Measurements from ENCODE around the gene GDF7. TPM values are rescaled to one million over a fixed set of nuclear protein-coding genes. Genes with fewer than 3 reads are reported as not detected.

The GDF7 gene
- polyA plus RNA-seq, 1 donor (not counting 4 experiments of a cell fraction or from before 2014, with no cell fraction given) = not detected

DNA sequence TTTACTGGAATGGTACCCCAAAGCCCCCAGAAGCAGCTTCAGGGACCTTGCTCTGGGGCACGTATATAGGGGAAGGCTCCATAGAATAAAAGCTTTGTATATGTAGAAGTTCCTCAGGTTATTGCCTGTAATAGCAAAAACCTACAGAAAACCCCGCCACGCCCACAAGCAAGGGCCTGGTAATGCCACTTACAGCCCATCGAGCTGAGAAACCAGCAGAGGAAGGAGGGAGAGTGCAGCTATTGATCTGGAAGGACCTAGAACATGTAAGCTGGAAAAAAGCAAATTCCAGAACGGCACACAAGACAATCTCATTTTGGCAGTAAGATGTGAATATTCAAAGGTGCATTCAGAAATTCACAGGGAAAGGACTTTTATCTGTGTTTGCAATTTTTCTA lies 31.8 kb upstream of the GDF7 start:
- FAIRE-seq (no peak), DNase-seq (ENCODE audit: low read depth, low spot score) (no peak)
- Histone ChIP-seq H3K9me1 (ENCODE audit: control insufficient read depth, extremely low read depth, insufficient read depth, low read length) (no peaks in the 10 kb centered on the region), H4K20me1 (ENCODE audit: control insufficient read depth, extremely low read depth, insufficient read depth, low read length) (peaks cover 3% of the 10 kb centered on the region), H3K36me3 (ENCODE audit: control insufficient read depth in 2 of 2, extremely low read depth in 1 of 2, insufficient read depth in 2 of 2, low read length in 2 of 2) (peaks cover 5 to 26% of the 10 kb centered on the region in 2 experiments), H3K9ac (ENCODE audit: control insufficient read depth, extremely low read depth, insufficient read depth, low read length) (no peak overlapping the region), H3K4me2 (ENCODE audit: control insufficient read depth, extremely low read depth, insufficient read depth, low read depth, low read length) (no peak overlapping the region), H3K27ac (ENCODE audit: control insufficient read depth, insufficient read depth, low read length) (no peak overlapping the region), H2AFZ (ENCODE audit: control insufficient read depth, low read length) (no peak overlapping the region), H3K9me3 (ENCODE audit: control insufficient read depth, low read depth, low read length) (no peaks in the 10 kb centered on the region), H3K79me2 (ENCODE audit: control insufficient read depth, insufficient read depth, low read length) (no peaks in the 10 kb centered on the region), H3K27me3 (ENCODE audit: control insufficient read depth, extremely low read depth, insufficient read depth, low read length) (no peaks in the 10 kb centered on the region), H3K4me1 (ENCODE audit: control insufficient read depth, extremely low read depth, insufficient read depth, low read length) (peaks cover 21% of the 10 kb centered on the region), H3K4me3 (ENCODE audit: control insufficient read depth in 2 of 3, extremely low read depth in 1 of 3, insufficient read depth in 2 of 3, low read depth in 1 of 3, low read length in 3 of 3) (no peak overlapping the region)
- dilution Hi-C loops (cut with MboI; ENCODE audit: extremely low pct_ligation_motif_present, low sequenced_read_pairs) = no loop called here
- no peak for TF ChIP-seq EZH2 (IDR thresholded peaks at IDR 0.05; ENCODE audit: low read length)
- TF ChIP-seq, protein P1, sequence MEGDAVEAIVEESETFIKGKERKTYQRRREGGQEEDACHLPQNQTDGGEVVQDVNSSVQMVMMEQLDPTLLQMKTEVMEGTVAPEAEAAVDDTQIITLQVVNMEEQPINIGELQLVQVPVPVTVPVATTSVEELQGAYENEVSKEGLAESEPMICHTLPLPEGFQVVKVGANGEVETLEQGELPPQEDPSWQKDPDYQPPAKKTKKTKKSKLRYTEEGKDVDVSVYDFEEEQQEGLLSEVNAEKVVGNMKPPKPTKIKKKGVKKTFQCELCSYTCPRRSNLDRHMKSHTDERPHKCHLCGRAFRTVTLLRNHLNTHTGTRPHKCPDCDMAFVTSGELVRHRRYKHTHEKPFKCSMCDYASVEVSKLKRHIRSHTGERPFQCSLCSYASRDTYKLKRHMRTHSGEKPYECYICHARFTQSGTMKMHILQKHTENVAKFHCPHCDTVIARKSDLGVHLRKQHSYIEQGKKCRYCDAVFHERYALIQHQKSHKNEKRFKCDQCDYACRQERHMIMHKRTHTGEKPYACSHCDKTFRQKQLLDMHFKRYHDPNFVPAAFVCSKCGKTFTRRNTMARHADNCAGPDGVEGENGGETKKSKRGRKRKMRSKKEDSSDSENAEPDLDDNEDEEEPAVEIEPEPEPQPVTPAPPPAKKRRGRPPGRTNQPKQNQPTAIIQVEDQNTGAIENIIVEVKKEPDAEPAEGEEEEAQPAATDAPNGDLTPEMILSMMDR (optimal IDR thresholded peaks at IDR 0.05 in 1 of 3, IDR thresholded peaks at IDR 0.05 in 1 of 3, conservative IDR thresholded peaks at IDR 0.05 in 1 of 3; ENCODE audit: extremely low read depth in 1 of 3, insufficient read depth in 2 of 3, low read length in 3 of 3) = no peak

DNA sequence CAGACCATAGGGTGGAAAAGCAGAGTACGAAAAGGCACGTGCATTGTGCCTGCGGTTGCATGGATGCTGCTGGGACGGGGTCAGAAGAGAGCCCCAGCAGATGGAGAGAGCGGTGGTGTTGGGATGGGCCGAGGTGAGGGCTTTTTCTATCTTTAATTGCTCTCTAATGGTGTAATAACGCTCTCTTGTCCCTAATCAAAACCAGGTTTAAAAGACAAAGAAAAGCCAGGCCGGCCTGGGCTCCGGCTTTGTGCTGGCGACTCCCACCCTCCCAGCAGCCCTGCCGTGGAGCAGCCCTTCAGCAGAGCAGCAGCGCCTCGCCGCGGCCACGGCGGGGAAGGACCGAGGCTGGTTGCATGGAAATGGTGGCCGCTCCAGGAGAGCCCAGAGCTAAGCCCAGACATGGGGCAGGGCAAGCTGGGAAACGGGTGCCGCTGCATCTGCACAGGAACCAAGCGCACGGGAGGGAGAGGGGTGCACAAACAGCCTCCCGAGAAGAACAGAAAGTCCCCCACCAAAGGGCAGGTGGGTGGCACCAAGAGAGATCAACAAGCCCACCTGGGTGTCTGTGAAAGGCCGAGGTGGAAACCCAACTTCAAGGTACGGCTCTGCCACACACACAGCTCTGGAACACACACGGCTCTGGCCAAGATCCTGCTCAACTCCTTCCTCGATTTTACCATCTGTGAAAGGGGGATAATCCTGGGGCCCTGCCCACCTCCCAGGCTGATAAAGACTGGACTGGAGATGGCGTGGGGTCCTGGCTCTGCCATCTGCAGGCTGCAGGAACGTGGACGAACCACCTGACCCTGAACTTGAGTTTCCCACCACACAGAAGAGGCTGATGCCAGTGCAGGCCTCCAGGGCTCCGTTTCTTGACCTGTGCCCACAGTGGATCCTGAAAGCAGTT lies 31.0 kb upstream of the GDF7 start:
- DNase-seq (ENCODE audit: low read depth, low spot score) = no peak
- no peak overlapping the region for H3K9ac ChIP-seq (ENCODE audit: control insufficient read depth, extremely low read depth, insufficient read depth, low read length)

More for the DNA sequence above, 31.0 kb upstream of the GDF7 start:
- H3K4me2 ChIP-seq (ENCODE audit: control insufficient read depth, extremely low read depth, insufficient read depth, low read depth, low read length) = no peak overlapping the region
- no peak overlapping the region for H3K27ac ChIP-seq (ENCODE audit: control insufficient read depth, insufficient read depth, low read length)
- H3K4me1 ChIP-seq (ENCODE audit: control insufficient read depth, extremely low read depth, insufficient read depth, low read length) = peaks cover 21% of the 10 kb centered on the region
- H3K36me3 ChIP-seq (ENCODE audit: control insufficient read depth in 2 of 2, extremely low read depth in 1 of 2, insufficient read depth in 2 of 2, low read length in 2 of 2) = peaks cover 5 to 28% of the 10 kb centered on the region in 2 experiments
- no peaks in the 10 kb centered on the region for H3K79me2 ChIP-seq (ENCODE audit: control insufficient read depth, insufficient read depth, low read length)
- no peaks in the 10 kb centered on the region for H3K9me1 ChIP-seq (ENCODE audit: control insufficient read depth, extremely low read depth, insufficient read depth, low read length)
- H3K9me3 ChIP-seq (ENCODE audit: control insufficient read depth, low read depth, low read length) = no peaks in the 10 kb centered on the region
- no peaks in the 10 kb centered on the region for H3K27me3 ChIP-seq (ENCODE audit: control insufficient read depth, extremely low read depth, insufficient read depth, low read length)
- peaks cover 3% of the 10 kb centered on the region for H4K20me1 ChIP-seq (ENCODE audit: control insufficient read depth, extremely low read depth, insufficient read depth, low read length)
- H2AFZ ChIP-seq (ENCODE audit: control insufficient read depth, low read length) = no peak overlapping the region
- no peak for FAIRE-seq
- no peak overlapping the region for H3K4me3 ChIP-seq (ENCODE audit: control insufficient read depth in 2 of 3, extremely low read depth in 1 of 3, insufficient read depth in 2 of 3, low read depth in 1 of 3, low read length in 3 of 3)
- dilution Hi-C loops (cut with MboI; ENCODE audit: extremely low pct_ligation_motif_present, low sequenced_read_pairs) = no loop called here
- TF ChIP-seq EZH2 (IDR thresholded peaks at IDR 0.05; ENCODE audit: low read length) = no peak
- TF ChIP-seq, protein P1 (optimal IDR thresholded peaks at IDR 0.05 in 1 of 3, IDR thresholded peaks at IDR 0.05 in 1 of 3, conservative IDR thresholded peaks at IDR 0.05 in 1 of 3; ENCODE audit: extremely low read depth in 1 of 3, insufficient read depth in 2 of 3, low read length in 3 of 3) = peak; percentile 79 to 96 (median 93)
